Loucy (cell line): ENCODE data around the gene SEC31B.

Source experiments
- H2AFZ ChIP-seq: fragments of 200-600 bp; sonication (generic); 2 replicates; pipeline ENCODE4 v1.6.0; 2016; ENCODE audit warnings: antibody characterized with exemption, mild to moderate bottlenecking, low read length, moderate library complexity
- H3F3A ChIP-seq: fragments of 200-600 bp; 2 replicates; pipeline ENCODE4 v1.6.0; 2016; ENCODE audit warnings: antibody characterized with exemption, low read depth, mild to moderate bottlenecking
- H3K27me3 ChIP-seq: fragments of 200-600 bp; sonication (generic); 2 replicates; pipeline ENCODE4 v1.6.1; 2014; ENCODE audit warnings: low read length, mild to moderate bottlenecking; ENCODE audit not compliant: insufficient read depth, poor library complexity, severe bottlenecking
- H3K36me3 ChIP-seq: fragments of 200-600 bp; sonication (generic); 2 replicates; pipeline ENCODE4 v1.6.1; 2016; ENCODE audit warnings: low read length; ENCODE audit not compliant: insufficient read depth
- H3K4me1 ChIP-seq: fragments of 200-600 bp; sonication (generic); 2 replicates; pipeline ENCODE4 v1.5.1; 2014; ENCODE audit warnings: low read length, mild to moderate bottlenecking; ENCODE audit not compliant: insufficient read depth, poor library complexity, severe bottlenecking
- H3K4me2 ChIP-seq: fragments of 200-600 bp; sonication (generic); 2 replicates; pipeline ENCODE4 v1.6.0; 2014; ENCODE audit warnings: antibody characterized with exemption, low read length, low read depth, mild to moderate bottlenecking; ENCODE audit not compliant: poor library complexity, severe bottlenecking
- H3K4me3 ChIP-seq: fragments of 200-600 bp; sonication (generic); 2 replicates; pipeline ENCODE4 v1.5.1; 2014; ENCODE audit warnings: low read length, mild to moderate bottlenecking, mixed read lengths; ENCODE audit not compliant: poor library complexity, severe bottlenecking
- H3K79me2 ChIP-seq: fragments of 200-600 bp; sonication (generic); 2 replicates; pipeline ENCODE4 v1.6.1; 2014; ENCODE audit warnings: low read length; ENCODE audit not compliant: insufficient read depth
- H3K9ac ChIP-seq: fragments of 200-600 bp; sonication (generic); 2 replicates; pipeline ENCODE4 v1.6.0; 2014; ENCODE audit warnings: mild to moderate bottlenecking, low read depth, low read length, moderate library complexity; ENCODE audit not compliant: poor library complexity, severe bottlenecking
- H3K9me2 ChIP-seq: fragments of 200-600 bp; sonication (generic); replicated peaks from 2 replicates; pipeline ENCODE4 v1.6.1; 2016; ENCODE audit warnings: low read depth, low read length, mixed read lengths
- H3K9me3 ChIP-seq: fragments of 200-600 bp; sonication (generic); 2 replicates; pipeline ENCODE4 v1.6.1; 2014; ENCODE audit warnings: mild to moderate bottlenecking, antibody characterized with exemption, low read length, low read depth; ENCODE audit not compliant: insufficient read depth
- H4K20me1 ChIP-seq: fragments of 200-600 bp; sonication (generic); 2 replicates; pipeline ENCODE4 v1.6.0; 2014; ENCODE audit warnings: antibody characterized with exemption, low read length, mild to moderate bottlenecking; ENCODE audit not compliant: insufficient read depth, poor library complexity, severe bottlenecking
- EZH2phosphoT487 ChIP-seq: fragments of 200-600 bp; IDR thresholded peaks from 2 replicates; pipeline ENCODE4 v1.6.1; 2018; ENCODE audit warnings: antibody characterized with exemption, mild to moderate bottlenecking, moderate library complexity, borderline replicate concordance
- TF ChIP-seq, protein P1 (sequence below): fragments of 200-600 bp; sonication (generic); conservative IDR thresholded peaks from 2 replicates; pipeline ENCODE4 v1.5.1; 2014; ENCODE audit warnings: mild to moderate bottlenecking, antibody characterized with exemption, low read length

The SEC31B gene

DNA sequence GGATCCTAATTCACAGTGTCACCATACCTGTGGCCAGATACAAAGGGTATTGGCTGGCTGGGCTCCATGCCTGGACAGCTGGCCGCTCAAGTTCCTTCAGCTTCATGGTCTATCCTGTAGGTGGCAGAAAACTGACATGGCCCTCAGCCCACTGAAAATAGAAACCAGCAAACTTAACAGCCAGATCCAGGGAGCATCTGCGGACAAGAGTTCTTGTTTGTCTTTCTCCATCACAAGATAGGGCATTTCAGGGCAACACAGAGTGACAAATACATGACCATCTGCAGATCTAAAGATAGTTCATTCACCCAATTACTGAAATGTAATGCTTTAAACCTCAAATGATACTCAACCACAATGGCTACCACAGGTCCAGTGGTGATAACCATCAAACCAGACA lies 2.8 kb downstream of the SEC31B start:
- Histone ChIP-seq H3K36me3 (no peaks in the 10 kb centered on the region), H3K4me2 (peak overlapping the region; percentile 36), H2AFZ (no peak overlapping the region), H3K9ac (peak overlapping the region; percentile 23), H3K27me3 (no peaks in the 10 kb centered on the region), H3K9me2 (no peaks in the 10 kb centered on the region), H3K4me3 (peak overlapping the region; percentile 24), H3K79me2 (0 out of 2 replicates have a peak, but pooled peaks cover 3% of the 10 kb centered on the region), H3K4me1 (peaks cover 40% of the 10 kb centered on the region), H3F3A (no peaks in the 10 kb centered on the region), H3K9me3 (no peaks in the 10 kb centered on the region), H4K20me1 (no peaks in the 10 kb centered on the region)
- no peak for TF ChIP-seq EZH2phosphoT487
- TF ChIP-seq, protein P1, sequence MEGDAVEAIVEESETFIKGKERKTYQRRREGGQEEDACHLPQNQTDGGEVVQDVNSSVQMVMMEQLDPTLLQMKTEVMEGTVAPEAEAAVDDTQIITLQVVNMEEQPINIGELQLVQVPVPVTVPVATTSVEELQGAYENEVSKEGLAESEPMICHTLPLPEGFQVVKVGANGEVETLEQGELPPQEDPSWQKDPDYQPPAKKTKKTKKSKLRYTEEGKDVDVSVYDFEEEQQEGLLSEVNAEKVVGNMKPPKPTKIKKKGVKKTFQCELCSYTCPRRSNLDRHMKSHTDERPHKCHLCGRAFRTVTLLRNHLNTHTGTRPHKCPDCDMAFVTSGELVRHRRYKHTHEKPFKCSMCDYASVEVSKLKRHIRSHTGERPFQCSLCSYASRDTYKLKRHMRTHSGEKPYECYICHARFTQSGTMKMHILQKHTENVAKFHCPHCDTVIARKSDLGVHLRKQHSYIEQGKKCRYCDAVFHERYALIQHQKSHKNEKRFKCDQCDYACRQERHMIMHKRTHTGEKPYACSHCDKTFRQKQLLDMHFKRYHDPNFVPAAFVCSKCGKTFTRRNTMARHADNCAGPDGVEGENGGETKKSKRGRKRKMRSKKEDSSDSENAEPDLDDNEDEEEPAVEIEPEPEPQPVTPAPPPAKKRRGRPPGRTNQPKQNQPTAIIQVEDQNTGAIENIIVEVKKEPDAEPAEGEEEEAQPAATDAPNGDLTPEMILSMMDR, result peak; percentile 65

DNA sequence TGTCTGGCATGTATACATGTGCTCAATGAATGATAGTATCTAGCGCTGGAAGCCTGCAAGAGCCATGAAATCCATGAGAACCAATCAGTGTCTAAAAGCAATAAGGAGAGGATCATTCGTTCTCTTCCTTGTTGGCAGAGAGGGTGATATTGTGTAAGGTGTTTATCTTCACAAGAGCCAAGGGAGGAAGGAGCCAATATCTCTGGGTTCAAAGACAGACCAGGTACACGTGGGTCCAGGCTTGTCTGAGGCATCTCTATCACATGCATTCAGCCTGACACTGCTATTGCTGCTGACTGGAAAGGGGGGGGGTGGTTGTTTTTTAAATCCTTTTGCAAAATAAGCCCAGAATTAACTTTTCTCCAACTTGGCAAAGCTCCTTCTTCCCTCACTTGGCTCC lies 4.0 kb downstream of the SEC31B start:
- Histone ChIP-seq H2AFZ (no peak overlapping the region), H4K20me1 (no peaks in the 10 kb centered on the region), H3K4me2 (no peak overlapping the region), H3K79me2 (0 out of 2 replicates have a peak, but pooled peaks cover 3% of the 10 kb centered on the region), H3F3A (peaks cover 2% of the 10 kb centered on the region), H3K27me3 (no peaks in the 10 kb centered on the region), H3K9me3 (no peaks in the 10 kb centered on the region), H3K9ac (no peak overlapping the region), H3K9me2 (no peaks in the 10 kb centered on the region), H3K4me3 (no peak overlapping the region), H3K4me1 (peaks cover 50% of the 10 kb centered on the region), H3K36me3 (no peaks in the 10 kb centered on the region)
- no peak for TF ChIP-seq EZH2phosphoT487
- TF ChIP-seq, protein P1, result no peak

DNA sequence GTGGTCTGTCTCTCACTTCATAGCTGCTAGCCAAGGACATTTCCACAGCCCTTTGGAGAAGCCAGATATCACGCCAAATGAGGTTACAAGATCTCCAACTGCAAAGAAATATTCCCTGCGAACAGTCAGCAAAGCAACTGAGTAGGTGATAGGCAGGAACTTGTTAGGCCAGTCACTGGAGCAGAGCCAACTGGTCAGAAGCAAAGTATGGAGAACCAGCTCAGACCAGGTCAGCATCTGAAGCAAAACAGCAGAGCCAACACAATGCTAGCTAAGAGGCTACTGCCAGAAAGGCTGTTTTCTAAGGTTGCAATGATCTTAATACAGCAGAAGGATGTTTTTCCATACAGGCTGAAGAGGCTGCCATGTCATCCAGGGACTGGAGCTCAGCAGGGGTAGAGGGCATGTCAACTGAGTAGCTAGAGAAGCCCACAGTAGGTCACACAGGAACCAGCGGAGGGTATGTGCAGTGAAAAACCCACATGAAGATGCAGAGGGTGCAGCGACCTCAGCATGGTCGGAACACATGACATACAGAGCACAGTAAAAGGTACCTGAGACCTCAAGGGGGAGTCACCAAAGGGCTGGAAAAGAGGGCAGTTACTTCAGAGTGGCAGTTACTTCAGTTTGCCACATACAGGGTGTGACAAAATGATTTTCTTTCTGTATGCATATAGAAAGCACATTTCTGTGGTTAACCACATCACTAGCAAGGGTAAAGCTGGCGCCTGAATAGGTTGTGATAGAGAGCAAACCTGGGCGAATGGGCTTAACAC lies 8.9 kb downstream of the SEC31B start:
- TF ChIP-seq EZH2phosphoT487, result no peak
- TF ChIP-seq, protein P1, result peak; percentile 35
- Histone ChIP-seq H3F3A (peaks cover 10% of the 10 kb centered on the region), H3K4me3 (peak overlapping the region; percentile 57)

More for the DNA sequence above, 8.9 kb downstream of the SEC31B start:
- H3K27me3 ChIP-seq, result no peaks in the 10 kb centered on the region
- peaks cover 73% of the 10 kb centered on the region for H3K4me1 ChIP-seq
- H4K20me1 ChIP-seq, result no peaks in the 10 kb centered on the region
- no peak overlapping the region for H2AFZ ChIP-seq
- no peaks in the 10 kb centered on the region for H3K9me3 ChIP-seq
- peaks cover 31% of the 10 kb centered on the region; the same call in 1 of the 2 replicates for H3K79me2 ChIP-seq
- peak overlapping the region; percentile 83 for H3K9ac ChIP-seq
- no peaks in the 10 kb centered on the region for H3K36me3 ChIP-seq
- H3K4me2 ChIP-seq, result peak overlapping the region; percentile 78
- H3K9me2 ChIP-seq, result no peaks in the 10 kb centered on the region
